AG08395 (cell line): Measurements from ENCODE around the gene HNRNPDL.
"Not testable (repeated sequence)": the region's sequence is repeated elsewhere in the genome, so short reads cannot be mapped to it uniquely, and the experiment has no call there.

Source experiments
- DNase-seq: peaks from one replicate; pipeline ENCODE4 v3.0.0; 2012; ENCODE audit warnings: mixed read lengths, low spot score

Gene HNRNPDL

GRCh38 chr4:82386312-82386711, 44.0 kb downstream of the HNRNPDL start:
- DNase-seq: not testable (repeated sequence)

GRCh38 chr4:82382751-82383150, 47.5 kb downstream of the HNRNPDL start:
- DNase-seq: no peak

GRCh38 chr4:82381661-82382296, 48.5 kb downstream of the HNRNPDL start:
- DNase-seq: no peak

- DNase-seq: no peak
Measured at GRCh38 chr4:82381235-82381634, 49.0 kb downstream of the HNRNPDL start.

- DNase-seq: no peak
Measured at GRCh38 chr4:82380831-82381230, 49.4 kb downstream of the HNRNPDL start.

- no peak for DNase-seq
Measured at GRCh38 chr4:82380344-82380743, 49.9 kb downstream of the HNRNPDL start.

GRCh38 chr4:82376109-82376508, 54.2 kb downstream of the HNRNPDL start:
- no peak for DNase-seq

- DNase-seq: peak; percentile 96
Measured at GRCh38 chr4:82373816-82374625, 56.2 kb downstream of the HNRNPDL start, which contains the start of gene HNRNPD. TSS of gene HNRNPD (minus strand) at chr4:82373991. CDS start at chr4:82373678, 313 bp downstream.

GRCh38 chr4:82373486-82373815, 56.8 kb downstream of the HNRNPDL start:
- DNase-seq: no peak
